ENCODE results near the gene CNEP1R1.

Gene CNEP1R1

GRCh38 chr16:50015631-50016030 lies 9.4 kb upstream of the CNEP1R1 start:
- no peak for DNase-seq (ENCODE audit: low read depth in 2 of 3, low spot score in 1 of 3)

DNA sequence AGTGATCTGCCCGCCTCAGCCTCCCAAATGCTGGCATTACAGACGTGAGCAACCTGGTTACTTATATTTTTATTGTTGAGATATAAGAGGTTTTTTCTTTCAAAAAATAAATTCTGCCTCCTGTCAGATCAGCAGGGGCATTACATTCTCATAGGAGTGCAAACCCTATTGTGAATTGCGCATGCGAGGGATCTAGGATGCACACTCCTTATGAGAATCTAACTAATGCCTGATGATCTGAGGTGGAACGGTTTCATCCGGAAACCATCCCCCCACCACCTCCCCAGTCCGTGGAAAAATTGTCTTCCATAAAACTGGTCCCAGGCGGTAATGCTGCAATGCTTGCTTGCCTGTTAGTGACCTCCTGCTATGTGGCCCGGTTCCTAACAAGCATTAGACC lies 7.5 kb upstream of the CNEP1R1 start:
- no peak for DNase-seq (ENCODE audit: low read depth in 2 of 3, low spot score in 1 of 3)

- DNase-seq (ENCODE audit: low read depth in 2 of 3, low spot score in 1 of 3): no peak
These were observed 3.5 kb upstream of the CNEP1R1 start for GRCh38 chr16:50021544-50021943.

- DNase-seq (ENCODE audit: low read depth in 2 of 3, low spot score in 1 of 3): no peak
These were observed 1.4 kb upstream of the CNEP1R1 start for GRCh38 chr16:50023641-50024040.

DNA sequence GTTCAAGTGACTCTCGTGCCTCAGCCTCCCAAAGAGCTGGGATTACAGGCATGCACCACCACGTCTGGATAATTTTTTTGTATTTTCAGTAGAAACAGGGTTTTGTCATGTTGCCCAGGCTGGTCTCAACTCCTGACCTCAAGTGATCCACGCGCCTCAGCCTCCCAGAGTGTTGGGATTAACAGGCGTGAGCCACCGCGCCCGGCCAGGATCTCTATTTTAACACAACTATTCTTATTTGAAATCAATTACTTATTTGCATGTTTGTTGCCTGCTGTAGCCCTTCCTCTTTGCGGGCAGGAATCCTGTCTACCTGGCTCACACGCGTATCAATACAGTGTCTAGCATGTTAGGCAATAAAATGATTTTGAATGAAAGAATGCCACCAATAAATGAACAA lies 818 bp upstream of the CNEP1R1 start:
- no peak for DNase-seq (ENCODE audit: low read depth in 2 of 3, low spot score in 1 of 3)

- peak in 1 of 3 donors; percentile 11 for DNase-seq (ENCODE audit: low read depth in 2 of 3, low spot score in 1 of 3)
These were observed 509 bp downstream of the CNEP1R1 start for GRCh38 chr16:50025537-50025931.

- DNase-seq (ENCODE audit: low read depth in 2 of 3, low spot score in 1 of 3): no peak
These were observed 2.8 kb downstream of the CNEP1R1 start for GRCh38 chr16:50027829-50028228.

DNA sequence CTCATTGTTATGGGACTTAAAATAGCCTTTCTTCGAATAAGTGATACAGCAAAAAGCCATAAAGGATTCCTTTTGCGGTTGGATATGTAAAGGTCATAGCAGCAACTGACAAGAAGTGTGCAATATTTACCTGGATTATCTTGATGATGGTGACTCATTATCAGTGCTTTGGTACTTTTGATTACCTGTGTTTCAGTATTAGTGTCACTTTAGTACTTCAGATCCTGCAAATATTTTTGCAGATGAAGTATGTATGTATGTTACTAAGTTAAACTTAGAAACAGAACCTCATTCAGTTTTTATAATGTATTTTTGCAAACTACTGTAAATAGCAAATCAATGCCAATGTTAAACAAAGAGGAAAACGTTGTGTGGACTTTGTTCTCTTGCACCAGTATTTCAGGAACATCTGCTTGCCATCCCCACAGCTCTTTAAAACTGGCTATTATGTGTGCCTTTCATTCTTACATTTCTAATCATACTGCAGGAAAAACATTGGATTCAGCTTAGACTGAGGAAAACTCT lies 10.5 kb downstream of the CNEP1R1 start:
- DNase-seq (ENCODE audit: low read depth in 2 of 3, low spot score in 1 of 3): no peak

- DNase-seq (ENCODE audit: low read depth in 2 of 3, low spot score in 1 of 3): no peak
These were observed 11.4 kb downstream of the CNEP1R1 start for GRCh38 chr16:50036426-50036825.

GRCh38 chr16:50037662-50038220 lies 12.7 kb downstream of the CNEP1R1 start:
- no peak for DNase-seq (ENCODE audit: low read depth in 2 of 3, low spot score in 1 of 3)

- no peak for DNase-seq (ENCODE audit: low read depth in 2 of 3, low spot score in 1 of 3)
These were observed 13.3 kb downstream of the CNEP1R1 start for GRCh38 chr16:50038286-50038685.

GRCh38 chr16:50038756-50039529 lies 13.9 kb downstream of the CNEP1R1 start:
- no peak for DNase-seq (ENCODE audit: low read depth in 2 of 3, low spot score in 1 of 3)

DNA sequence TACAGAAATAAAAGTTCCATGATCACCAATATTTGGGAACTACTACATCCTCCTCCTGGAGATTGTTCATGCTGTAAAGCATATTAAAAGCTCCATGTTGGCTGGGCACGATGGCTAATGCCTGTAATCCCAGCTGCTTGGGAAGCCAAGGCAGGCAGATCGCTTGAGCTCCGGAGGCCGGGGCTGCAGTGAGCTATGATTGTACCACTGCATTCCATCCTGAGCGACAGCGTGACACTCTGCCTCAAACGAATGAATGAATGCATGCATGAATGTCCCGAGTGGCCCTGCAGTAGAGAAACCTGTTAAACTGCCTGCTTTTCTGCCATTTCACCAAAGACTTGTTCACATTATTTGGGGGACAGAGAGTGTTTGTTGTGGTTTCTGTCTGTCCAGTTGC lies 15.0 kb downstream of the CNEP1R1 start:
- no peak for DNase-seq (ENCODE audit: low read depth in 2 of 3, low spot score in 1 of 3)

GRCh38 chr16:50040710-50041109 lies 15.7 kb downstream of the CNEP1R1 start:
- no peak for DNase-seq (ENCODE audit: low read depth in 2 of 3, low spot score in 1 of 3)

DNA sequence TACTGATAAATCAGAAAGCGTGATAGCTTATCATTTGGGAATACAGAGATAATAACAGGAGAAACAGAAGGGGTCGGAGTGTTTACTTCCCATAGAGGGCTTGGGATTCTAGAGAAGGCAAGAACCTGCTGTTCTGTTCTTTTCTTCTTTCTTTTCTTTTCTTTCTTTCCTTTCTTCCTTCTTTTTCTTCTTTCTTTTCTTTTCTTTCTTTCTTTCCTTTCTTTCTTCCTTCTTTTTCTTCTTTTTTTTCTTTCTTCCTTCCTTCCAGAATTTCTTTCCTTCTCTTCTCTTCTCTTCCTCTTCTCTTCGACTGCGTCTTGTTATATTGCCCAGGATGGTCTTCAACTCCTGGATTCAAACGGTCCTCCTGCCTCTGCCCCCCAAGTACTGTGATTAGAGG lies 18.3 kb downstream of the CNEP1R1 start:
- DNase-seq (ENCODE audit: low read depth in 2 of 3, low spot score in 1 of 3): no peak

- no peak for DNase-seq (ENCODE audit: low read depth in 2 of 3, low spot score in 1 of 3)
These were observed 20.4 kb downstream of the CNEP1R1 start for GRCh38 chr16:50045412-50045811.

- DNase-seq (ENCODE audit: low read depth in 2 of 3, low spot score in 1 of 3): no peak
These were observed 21.8 kb downstream of the CNEP1R1 start for GRCh38 chr16:50046853-50047252.

- no peak for DNase-seq (ENCODE audit: low read depth in 2 of 3, low spot score in 1 of 3)
These were observed 22.8 kb downstream of the CNEP1R1 start for GRCh38 chr16:50047864-50048263.

GRCh38 chr16:50050802-50051201 lies 25.8 kb downstream of the CNEP1R1 start:
- DNase-seq (ENCODE audit: low read depth in 2 of 3, low spot score in 1 of 3): no peak

DNA sequence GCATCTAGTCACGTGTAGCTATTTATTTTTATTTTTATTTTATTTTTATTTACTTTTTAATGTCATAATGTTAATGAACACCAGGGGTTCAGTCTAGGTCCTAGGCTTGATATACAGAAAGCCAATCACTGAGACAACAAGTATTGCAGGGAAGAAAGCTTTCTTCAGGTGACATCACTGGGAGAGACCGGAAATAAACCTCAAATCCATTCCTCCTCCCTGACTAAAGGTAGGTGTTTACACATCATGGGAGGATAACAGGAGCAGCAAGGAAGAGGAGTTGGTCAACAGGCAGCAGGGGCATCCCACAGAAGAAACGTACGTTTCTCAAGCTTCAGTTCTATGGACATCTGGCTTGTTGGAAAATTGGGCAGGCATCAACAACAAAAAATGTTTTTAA lies 31.2 kb downstream of the CNEP1R1 start:
- no peak for DNase-seq (ENCODE audit: low read depth in 2 of 3, low spot score in 1 of 3)

- DNase-seq (ENCODE audit: low read depth in 2 of 3, low spot score in 1 of 3): no peak
These were observed 33.2 kb downstream of the CNEP1R1 start for GRCh38 chr16:50058091-50058771.

- no peak for DNase-seq (ENCODE audit: low read depth in 2 of 3, low spot score in 1 of 3)
These were observed 34.1 kb downstream of the CNEP1R1 start for GRCh38 chr16:50059111-50059510.
